Osteocyte (in vitro differentiated cells): ENCODE measurements around the gene DLG2. TPM values are rescaled to one million over a fixed set of nuclear protein-coding genes. Genes with fewer than 3 reads are reported as not detected.

Experiments used
- DNase-seq: peaks from one replicate; pipeline ENCODE4 v3.0.0; 2021; ENCODE audit warnings: mixed read lengths; ENCODE audit not compliant: unreplicated experiment; ENCODE audit errors: extremely low spot score
- H3K27ac Mint-ChIP-seq: one replicate; pipeline ENCODE4 v1.8.0; 2021; ENCODE audit warnings: mild to moderate bottlenecking, mixed read lengths; ENCODE audit not compliant: unreplicated experiment
- H3K27me3 Mint-ChIP-seq: one replicate; pipeline ENCODE4 v1.8.0; 2021; ENCODE audit warnings: mixed read lengths; ENCODE audit not compliant: unreplicated experiment
- H3K36me3 Mint-ChIP-seq: one replicate; pipeline ENCODE4 v1.8.0; 2021; ENCODE audit warnings: mixed read lengths; ENCODE audit not compliant: unreplicated experiment
- H3K4me1 Mint-ChIP-seq: one replicate; pipeline ENCODE4 v1.8.0; 2021; ENCODE audit warnings: mixed read lengths; ENCODE audit not compliant: unreplicated experiment
- H3K4me3 Mint-ChIP-seq: one replicate; pipeline ENCODE4 v1.8.0; 2021; ENCODE audit warnings: mild to moderate bottlenecking, moderate library complexity, mixed read lengths; ENCODE audit not compliant: unreplicated experiment
- H3K9me3 Mint-ChIP-seq: one replicate; pipeline ENCODE4 v1.8.0; 2021; ENCODE audit warnings: mixed read lengths; ENCODE audit not compliant: unreplicated experiment
- total RNA-seq: library from RNA; stranded (reverse); gene quantifications from 2 replicates; pipeline ENCODE4 v1.2.1, GENCODE V29; 2021
- TF ChIP-seq, protein P1 (sequence below): fragments of 200-600 bp; sonication (generic); IDR thresholded peaks from 2 replicates; pipeline ENCODE4 v1.5.0; 2021; ENCODE audit warnings: antibody characterized with exemption, mild to moderate bottlenecking, moderate library complexity

Gene DLG2
- total RNA-seq, 1 donor from 2014 or later: 2.1 TPM

GRCh38 chr11:84130646-84131427 lies 1496.3 kb downstream of the DLG2 start:
- Mint-ChIP-seq H3K27me3 (no peaks in the 10 kb centered on the region), H3K27ac (no peak overlapping the region), H3K36me3 (no peaks in the 10 kb centered on the region), H3K4me3 (no peak overlapping the region), H3K9me3 (no peaks in the 10 kb centered on the region), H3K4me1 (no peaks in the 10 kb centered on the region)
- no peak for DNase-seq
- TF ChIP-seq, protein P1, sequence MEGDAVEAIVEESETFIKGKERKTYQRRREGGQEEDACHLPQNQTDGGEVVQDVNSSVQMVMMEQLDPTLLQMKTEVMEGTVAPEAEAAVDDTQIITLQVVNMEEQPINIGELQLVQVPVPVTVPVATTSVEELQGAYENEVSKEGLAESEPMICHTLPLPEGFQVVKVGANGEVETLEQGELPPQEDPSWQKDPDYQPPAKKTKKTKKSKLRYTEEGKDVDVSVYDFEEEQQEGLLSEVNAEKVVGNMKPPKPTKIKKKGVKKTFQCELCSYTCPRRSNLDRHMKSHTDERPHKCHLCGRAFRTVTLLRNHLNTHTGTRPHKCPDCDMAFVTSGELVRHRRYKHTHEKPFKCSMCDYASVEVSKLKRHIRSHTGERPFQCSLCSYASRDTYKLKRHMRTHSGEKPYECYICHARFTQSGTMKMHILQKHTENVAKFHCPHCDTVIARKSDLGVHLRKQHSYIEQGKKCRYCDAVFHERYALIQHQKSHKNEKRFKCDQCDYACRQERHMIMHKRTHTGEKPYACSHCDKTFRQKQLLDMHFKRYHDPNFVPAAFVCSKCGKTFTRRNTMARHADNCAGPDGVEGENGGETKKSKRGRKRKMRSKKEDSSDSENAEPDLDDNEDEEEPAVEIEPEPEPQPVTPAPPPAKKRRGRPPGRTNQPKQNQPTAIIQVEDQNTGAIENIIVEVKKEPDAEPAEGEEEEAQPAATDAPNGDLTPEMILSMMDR: no peak

DNA sequence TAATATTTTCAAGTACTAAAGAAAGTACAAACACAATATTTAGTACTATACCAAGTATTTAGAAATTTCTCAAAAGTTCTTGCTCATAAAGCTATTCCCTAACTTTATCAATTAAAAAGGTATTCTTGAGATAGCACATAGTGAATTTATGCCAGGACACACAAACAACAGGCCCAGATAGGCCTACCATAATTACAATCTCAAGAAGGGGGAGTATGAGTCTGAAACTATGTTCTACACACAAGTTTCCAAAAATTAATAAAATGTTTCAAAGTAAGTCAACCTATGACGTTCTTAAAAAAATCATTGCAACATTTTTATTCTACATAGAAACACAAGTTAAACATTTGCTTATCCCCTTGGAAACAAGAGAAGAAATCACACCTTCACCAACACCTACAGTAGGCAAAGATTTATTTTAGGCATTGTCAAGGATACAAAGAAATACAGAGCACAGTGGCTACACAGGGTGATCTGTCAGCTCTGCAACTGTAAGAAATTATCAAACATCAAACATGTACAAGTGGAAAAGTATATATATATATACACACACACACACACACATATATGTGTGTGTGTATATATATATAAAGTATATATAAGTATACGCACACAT lies 1497.1 kb downstream of the DLG2 start:
- Mint-ChIP-seq H3K4me1 (no peaks in the 10 kb centered on the region), H3K36me3 (no peaks in the 10 kb centered on the region), H3K27ac (no peak overlapping the region), H3K9me3 (no peaks in the 10 kb centered on the region), H3K27me3 (no peaks in the 10 kb centered on the region), H3K4me3 (no peak overlapping the region)
- TF ChIP-seq, protein P1: no peak
- no peak for DNase-seq

GRCh38 chr11:84128840-84129239 lies 1498.3 kb downstream of the DLG2 start:
- Mint-ChIP-seq H3K4me1 (no peaks in the 10 kb centered on the region), H3K36me3 (no peaks in the 10 kb centered on the region), H3K4me3 (no peak overlapping the region), H3K27me3 (no peaks in the 10 kb centered on the region), H3K27ac (no peak overlapping the region), H3K9me3 (no peaks in the 10 kb centered on the region)
- no peak for DNase-seq
- TF ChIP-seq, protein P1: no peak

DNA sequence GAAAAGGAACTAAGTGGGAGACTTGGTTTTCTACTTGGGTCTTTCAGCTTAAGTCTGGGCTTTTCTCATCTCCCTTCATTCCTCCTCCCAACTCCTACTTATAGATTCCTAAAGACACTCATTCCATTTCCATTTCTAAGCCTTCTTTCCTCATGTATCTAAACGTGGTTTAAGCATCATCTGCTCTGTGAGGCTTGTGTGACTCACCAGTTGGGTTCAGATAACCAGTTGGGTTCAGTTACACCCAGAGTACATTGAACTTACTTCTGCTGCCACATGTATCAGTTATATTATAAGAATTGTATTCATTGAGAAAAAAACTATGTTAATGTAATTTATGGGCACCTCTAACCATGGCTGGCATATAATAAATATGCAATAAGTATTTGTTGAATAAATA lies 1509.8 kb downstream of the DLG2 start:
- TF ChIP-seq, protein P1: no peak
- Mint-ChIP-seq H3K27me3 (no peaks in the 10 kb centered on the region), H3K4me1 (no peaks in the 10 kb centered on the region), H3K4me3 (no peak overlapping the region), H3K27ac (no peak overlapping the region), H3K36me3 (no peaks in the 10 kb centered on the region), H3K9me3 (peaks cover 6% of the 10 kb centered on the region)
- DNase-seq: no peak

- H3K9me3 Mint-ChIP-seq: no peaks in the 10 kb centered on the region
- no peak overlapping the region for H3K4me3 Mint-ChIP-seq
- no peak for DNase-seq
- no peaks in the 10 kb centered on the region for H3K36me3 Mint-ChIP-seq
- no peaks in the 10 kb centered on the region for H3K27me3 Mint-ChIP-seq
- H3K4me1 Mint-ChIP-seq: no peaks in the 10 kb centered on the region
- H3K27ac Mint-ChIP-seq: no peak overlapping the region
- TF ChIP-seq, protein P1: no peak
Measured at GRCh38 chr11:84106541-84106940, 1520.6 kb downstream of the DLG2 start.
